Measurements from ENCODE around the gene MED12L.

Gene MED12L

DNA sequence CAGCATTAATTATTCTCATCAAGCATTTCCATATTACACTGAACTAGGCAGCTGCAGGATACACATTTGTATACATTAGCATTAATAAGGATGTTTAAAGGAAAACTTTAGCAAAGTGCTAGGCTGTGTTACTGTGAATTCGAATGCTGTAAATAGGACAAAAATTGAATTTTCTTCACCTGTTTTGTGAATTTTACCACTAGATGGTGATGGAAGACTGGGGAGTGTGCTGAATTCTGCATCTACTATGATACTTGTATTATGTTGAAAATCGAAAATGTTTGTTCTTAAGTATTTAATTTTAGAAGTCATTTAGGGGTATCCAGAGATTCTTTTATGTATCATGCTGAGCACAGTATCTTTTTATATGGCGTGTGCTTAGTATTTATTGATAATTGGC lies 205.2 kb downstream of the MED12L start:
- DNase-seq (ENCODE audit: low read depth): peak; percentile 57
- no peak overlapping the region for H3K4me3 ChIP-seq (ENCODE audit: low read depth, low read length)
- no peak for TF ChIP-seq MAX (IDR thresholded peaks at IDR 0.05; ENCODE audit: low read depth, low read length)
- TF ChIP-seq CTCF (IDR thresholded peaks at IDR 0.05; ENCODE audit: low read depth, low read length): peak; percentile 12

DNA sequence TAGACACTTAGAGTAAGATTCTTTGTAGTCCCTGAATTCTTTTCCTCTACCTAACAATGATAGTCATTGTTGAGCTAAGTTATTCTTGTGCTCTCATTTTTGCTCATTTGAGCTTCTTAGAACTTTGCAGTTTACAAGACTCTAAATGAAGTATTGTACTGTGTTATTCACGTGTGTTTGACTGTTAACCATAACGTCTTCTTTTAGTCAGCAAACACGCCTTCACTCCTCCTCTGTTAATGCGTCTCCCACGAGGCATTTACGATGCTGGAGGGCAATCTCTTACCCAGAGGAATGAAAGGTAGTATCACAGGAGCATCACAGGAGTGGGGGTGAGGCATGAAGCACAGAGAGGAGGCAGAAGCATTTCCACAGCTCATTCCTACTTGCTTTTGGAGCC lies 207.7 kb downstream of the MED12L start:
- no peak for TF ChIP-seq MYC (IDR thresholded peaks at IDR 0.05; ENCODE audit: low read depth, low read length)
- TF ChIP-seq CTCF (IDR thresholded peaks at IDR 0.05; ENCODE audit: low read depth, low read length): no peak
- no peak for TF ChIP-seq MAX (IDR thresholded peaks at IDR 0.05; ENCODE audit: low read depth, low read length)
- no peak for TF ChIP-seq POLR2A (IDR thresholded peaks at IDR 0.05; ENCODE audit: extremely low read depth, insufficient read length)
- H3K4me3 ChIP-seq (ENCODE audit: low read depth, low read length): no peak overlapping the region
- DNase-seq (ENCODE audit: low read depth): no peak

- no peak overlapping the region for H3K4me3 ChIP-seq (ENCODE audit: low read depth, low read length)
- no peak for DNase-seq (ENCODE audit: low read depth)
- TF ChIP-seq MAX (IDR thresholded peaks at IDR 0.05; ENCODE audit: low read depth, low read length) (no peak), CTCF (IDR thresholded peaks at IDR 0.05; ENCODE audit: low read depth, low read length) (no peak), MYC (IDR thresholded peaks at IDR 0.05; ENCODE audit: low read depth, low read length) (no peak), POLR2A (IDR thresholded peaks at IDR 0.05; ENCODE audit: extremely low read depth, insufficient read length) (no peak)
These were observed 210.8 kb downstream of the MED12L start for GRCh38 chr3:151296226-151296625.

- no peak overlapping the region for H3K4me3 ChIP-seq (ENCODE audit: low read depth, low read length)
- DNase-seq (ENCODE audit: low read depth): no peak
- no peak for TF ChIP-seq POLR2A (IDR thresholded peaks at IDR 0.05; ENCODE audit: extremely low read depth, insufficient read length)
- TF ChIP-seq CTCF (IDR thresholded peaks at IDR 0.05; ENCODE audit: low read depth, low read length): no peak
- no peak for TF ChIP-seq MAX (IDR thresholded peaks at IDR 0.05; ENCODE audit: low read depth, low read length)
- TF ChIP-seq MYC (IDR thresholded peaks at IDR 0.05; ENCODE audit: low read depth, low read length): no peak
These were observed 212.0 kb downstream of the MED12L start for GRCh38 chr3:151297429-151297828.

- TF ChIP-seq POLR2A (IDR thresholded peaks at IDR 0.05; ENCODE audit: extremely low read depth, insufficient read length): no peak
- DNase-seq (ENCODE audit: low read depth): no peak
- no peak overlapping the region for H3K4me3 ChIP-seq (ENCODE audit: low read depth, low read length)
These were observed 213.5 kb downstream of the MED12L start for GRCh38 chr3:151299006-151299405.

DNA sequence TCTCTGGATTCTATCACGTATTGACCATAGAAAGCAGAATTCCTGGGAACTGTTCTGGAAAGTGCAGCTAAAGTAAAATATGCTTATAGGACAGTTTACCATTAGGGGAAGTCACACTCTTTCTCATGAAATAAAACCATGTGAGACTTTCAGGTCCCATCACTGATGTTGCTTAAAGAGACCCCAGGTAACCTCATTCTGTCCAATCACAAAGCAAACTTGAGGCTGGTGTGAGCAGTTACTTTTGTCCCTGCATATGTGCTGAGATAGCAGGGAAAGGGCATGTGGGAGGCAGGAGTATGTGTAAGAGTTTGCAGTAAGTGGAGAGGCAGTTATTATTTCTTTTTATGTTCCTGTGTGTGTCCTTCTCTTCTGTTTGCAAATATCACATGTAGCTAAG lies 215.1 kb downstream of the MED12L start:
- TF ChIP-seq MYC (IDR thresholded peaks at IDR 0.05; ENCODE audit: low read depth, low read length) (no peak), POLR2A (IDR thresholded peaks at IDR 0.05; ENCODE audit: extremely low read depth, insufficient read length) (no peak), MAX (IDR thresholded peaks at IDR 0.05; ENCODE audit: low read depth, low read length) (no peak), CTCF (IDR thresholded peaks at IDR 0.05; ENCODE audit: low read depth, low read length) (no peak)
- no peak overlapping the region for H3K4me3 ChIP-seq (ENCODE audit: low read depth, low read length)
- DNase-seq (ENCODE audit: low read depth): no peak

All from NB4 (cell line).